IMR-90 (cell line): Measurements from ENCODE around the gene PACS1. TPM values are rescaled to one million over a fixed set of nuclear protein-coding genes. Genes with fewer than 3 reads are reported as not detected.

Source experiments
- ATAC-seq: fragments of 200-7000 bp; cut with Tn5 transposase; 2 replicates; pipeline ENCODE4 v1.9.1; 2020; ENCODE audit warnings: low read depth, mild to moderate bottlenecking, moderate library complexity
- BruUV-seq: library from RNA; stranded (reverse); fragments of 400-500 nt; replicated peaks from 2 replicates; lab custom pipeline; 2021; lab: Mats Ljungman, UMichigan
- CTCF ChIA-PET: fragments of 300-600 bp; formaldehyde crosslinking; extraction: SDS; loops from one replicate; lab custom pipeline; 2021; ENCODE audit warnings: antibody characterized with exemption; lab: Yijun Ruan, JAX
- POLR2A ChIA-PET: fragments of 300-600 bp; sonication (Branson Sonifier 250); formaldehyde crosslinking; loops from one replicate; lab custom pipeline; 2022; ENCODE audit warnings: antibody characterized with exemption; ENCODE audit not compliant: unreplicated experiment; lab: Charles Lee
- DNase-seq: peaks from one replicate; pipeline ENCODE4 v3.0.0; 2013
- H2AFZ ChIP-seq: replicated peaks from 2 replicates; pipeline ENCODE3; 2013; ENCODE audit warnings: low read length, mild to moderate bottlenecking; ENCODE audit not compliant: poor library complexity
- H2AK5ac ChIP-seq: 2 replicates; pipeline ENCODE4 v1.6.1; 2013; ENCODE audit warnings: low read depth, low read length, inconsistent platforms
- H2AK9ac ChIP-seq: replicated peaks from 2 replicates; pipeline ENCODE3; 2013; ENCODE audit warnings: mild to moderate bottlenecking, low read depth, low read length, moderate library complexity; ENCODE audit not compliant: poor library complexity
- H2BK120ac ChIP-seq: 2 replicates; pipeline ENCODE4 v1.6.1; 2013; ENCODE audit warnings: low read depth, low read length, inconsistent platforms
- H2BK15ac ChIP-seq: 3 replicates; pipeline ENCODE4 v1.6.1; 2013; ENCODE audit warnings: low read depth, low read length, inconsistent platforms
- H2BK20ac ChIP-seq: 2 replicates; pipeline ENCODE4 v1.6.1; 2013; ENCODE audit warnings: low read depth, mild to moderate bottlenecking, inconsistent platforms, low read length, moderate library complexity
- H2BK5ac ChIP-seq: 2 replicates; pipeline ENCODE4 v1.6.1; 2013; ENCODE audit warnings: mild to moderate bottlenecking, low read depth, low read length, inconsistent platforms; ENCODE audit not compliant: poor library complexity, severe bottlenecking
- H3K14ac ChIP-seq: replicated peaks from 2 replicates; pipeline ENCODE4 v1.6.1; 2013; ENCODE audit warnings: low read depth, low read length, inconsistent platforms
- H3K18ac ChIP-seq: 2 replicates; pipeline ENCODE4 v1.6.1; 2013; ENCODE audit warnings: low read depth, low read length, control low read depth
- H3K23ac ChIP-seq: 2 replicates; pipeline ENCODE4 v1.6.1; 2013; ENCODE audit warnings: low read depth, low read length, inconsistent platforms
- H3K27ac ChIP-seq: 2 replicates; pipeline ENCODE4 v1.5.1; 2013; ENCODE audit warnings: mild to moderate bottlenecking, control low read depth, low read length; ENCODE audit not compliant: insufficient read depth
- H3K27me3 ChIP-seq: 2 replicates; pipeline ENCODE4 v1.6.1; 2013; ENCODE audit warnings: low read length; ENCODE audit not compliant: control insufficient read depth, insufficient read depth
- H3K36me3 ChIP-seq: 2 replicates; pipeline ENCODE4 v1.6.1; 2013; ENCODE audit warnings: low read length, mixed read lengths; ENCODE audit not compliant: control insufficient read depth, insufficient read depth
- H3K4ac ChIP-seq: 2 replicates; pipeline ENCODE4 v1.6.1; 2013; ENCODE audit warnings: low read depth, low read length, inconsistent platforms
- H3K4me1 ChIP-seq: 2 replicates; pipeline ENCODE4 v1.6.1; 2013; ENCODE audit warnings: low read length, mixed read lengths; ENCODE audit not compliant: control insufficient read depth, insufficient read depth
- H3K4me2 ChIP-seq: 2 replicates; pipeline ENCODE4 v1.6.1; 2013; ENCODE audit warnings: low read depth, mild to moderate bottlenecking, control low read depth, low read length, moderate library complexity
- H3K4me3 ChIP-seq: 2 replicates; pipeline ENCODE4 v1.5.1; 2013; ENCODE audit warnings: low read depth, mild to moderate bottlenecking, control low read depth, low read length, moderate library complexity; ENCODE audit not compliant: insufficient read depth
- H3K56ac ChIP-seq: 2 replicates; pipeline ENCODE4 v1.6.1; 2013; ENCODE audit warnings: low read length, inconsistent platforms; ENCODE audit not compliant: insufficient read depth; ENCODE audit errors: extremely low read depth
- H3K79me1 ChIP-seq, 2 experiments: 2 replicates each; pipeline ENCODE4 v1.6.1; 2013; ENCODE audit warnings: low read length in 2 of 2, inconsistent platforms in 1 of 2, low read depth in 1 of 2
- H3K9ac ChIP-seq: 2 replicates; pipeline ENCODE4 v1.6.1; 2013; ENCODE audit warnings: low read depth, low read length, control low read depth
- H3K9me1 ChIP-seq: 2 replicates; pipeline ENCODE4 v1.6.1; 2013; ENCODE audit warnings: low read length, inconsistent platforms; ENCODE audit not compliant: insufficient read depth
- H3K9me3 ChIP-seq: 2 replicates; pipeline ENCODE4 v1.6.1; 2013; ENCODE audit warnings: low read length; ENCODE audit not compliant: control insufficient read depth, insufficient read depth
- H4K20me1 ChIP-seq: 2 replicates; pipeline ENCODE4 v1.6.1; 2013; ENCODE audit warnings: low read length, inconsistent platforms; ENCODE audit not compliant: insufficient read depth
- H4K5ac ChIP-seq: 2 replicates; pipeline ENCODE4 v1.6.1; 2013; ENCODE audit warnings: mild to moderate bottlenecking, low read depth, low read length, control low read depth
- H4K8ac ChIP-seq, 2 experiments: 2 replicates each; pipeline ENCODE4 v1.6.1; 2013; ENCODE audit warnings: low read depth in 2 of 2, low read length in 2 of 2, control low read depth in 1 of 2, inconsistent platforms in 1 of 2
- H4K91ac ChIP-seq: 2 replicates; pipeline ENCODE4 v1.6.1; 2013; ENCODE audit warnings: low read depth, low read length, inconsistent platforms; ENCODE audit not compliant: insufficient read depth
- BHLHE40 ChIP-seq: fragments of 150-350 bp; IDR thresholded peaks from 2 replicates; pipeline ENCODE4 v1.6.1; 2016; ENCODE audit warnings: mild to moderate bottlenecking, low read depth, low read length
- CHD1 ChIP-seq: IDR thresholded peaks from 2 replicates; pipeline ENCODE4 v1.6.1; 2012; ENCODE audit warnings: low read depth, low read length, improper control_type of control experiment
- CTCF ChIP-seq: conservative IDR thresholded peaks from 2 replicates; pipeline ENCODE4 v1.5.1; 2012; ENCODE audit warnings: mild to moderate bottlenecking, low read depth, low read length, improper control_type of control experiment
- ELK1 ChIP-seq: fragments of 150-350 bp; IDR thresholded peaks from 2 replicates; pipeline ENCODE4 v1.6.1; 2016; ENCODE audit warnings: low read depth, mild to moderate bottlenecking, low read length, moderate library complexity, borderline replicate concordance
- FOS ChIP-seq: fragments of 150-350 bp; IDR thresholded peaks from 2 replicates; pipeline ENCODE4 v1.6.1; 2016; ENCODE audit warnings: low read depth, low read length
- MAFK ChIP-seq: IDR thresholded peaks from 2 replicates; pipeline ENCODE4 v1.6.1; 2012; ENCODE audit warnings: low read depth, low read length, improper control_type of control experiment
- MAZ ChIP-seq: IDR thresholded peaks from 2 replicates; pipeline ENCODE4 v1.6.1; 2012; ENCODE audit warnings: low read depth, mild to moderate bottlenecking, low read length, improper control_type of control experiment, moderate library complexity, borderline replicate concordance
- MXI1 ChIP-seq: IDR thresholded peaks from 2 replicates; pipeline ENCODE4 v1.6.1; 2012; ENCODE audit warnings: low read depth, mild to moderate bottlenecking, low read length, moderate library complexity, borderline replicate concordance
- NFE2L2 ChIP-seq: fragments of 150-350 bp; IDR thresholded peaks from 2 replicates; pipeline ENCODE4 v1.6.1; 2016; ENCODE audit warnings: low read depth, mild to moderate bottlenecking, low read length
- POLR2A ChIP-seq: IDR thresholded peaks from 2 replicates; pipeline ENCODE4 v1.6.1; 2012; ENCODE audit warnings: mild to moderate bottlenecking, low read depth, low read length
- RAD21 ChIP-seq: IDR thresholded peaks from 2 replicates; pipeline ENCODE4 v1.6.1; 2012; ENCODE audit warnings: low read length, improper control_type of control experiment
- RCOR1 ChIP-seq: IDR thresholded peaks from 2 replicates; pipeline ENCODE4 v1.6.1; 2012; ENCODE audit warnings: mild to moderate bottlenecking, low read length, improper control_type of control experiment; ENCODE audit not compliant: insufficient replicate concordance
- RFX5 ChIP-seq: IDR thresholded peaks from 2 replicates; pipeline ENCODE4 v1.8.0; 2012; ENCODE audit warnings: low read depth, mild to moderate bottlenecking, low read length, moderate library complexity
- SMC3 ChIP-seq: fragments of 150-350 bp; IDR thresholded peaks from 2 replicates; pipeline ENCODE4 v1.6.1; 2016; ENCODE audit warnings: low read depth, mild to moderate bottlenecking, antibody characterized with exemption, low read length, moderate library complexity
- WGBS, 2 experiments: methylation state at CpG; one replicate each; pipeline versions ENCODE4 v1.1.5 to v1.1.7; 2013; ENCODE audit warnings: missing lambda C conversion rate in 2 of 2; ENCODE audit not compliant: insufficient read length in 1 of 2; ENCODE audit errors: extremely low coverage in 2 of 2; 5-methylcytosine and 5-hydroxymethylcytosine counted together
- dilution Hi-C: fragments of 300-500 bp; cut with HindIII; formaldehyde crosslinking; loops from one replicate; pipeline ENCODE4 v1.14.3; 2018; ENCODE audit warnings: low sequenced_read_pairs; ENCODE audit not compliant: unreplicated experiment
- in situ Hi-C: fragments of 300-500 bp; cut with MboI; formaldehyde crosslinking; loops from 3 replicates; pipeline ENCODE4 v1.14.3; 2019; ENCODE audit warnings: low sequenced_read_pairs, inconsistent platforms, mixed read lengths
- intact Hi-C: fragments of 100-400 bp; cut with micrococcal nuclease; formaldehyde crosslinking; loops from 2 replicates; pipeline ENCODE4 v1.10.0; 2022
- polyA plus RNA-seq, 3 experiments: library from polyadenylated mRNA; depleted of rRNA; stranded (reverse); fragments of >200 nt; gene quantifications; 2 replicates each; pipeline ENCODE4 v1.2.3, GENCODE V29; 2012; ENCODE audit warnings: low replicate concordance in 1 of 3
- total RNA-seq: library from RNA; depleted of rRNA; stranded (reverse); fragments of >200 nt; gene quantifications from 2 replicates; pipeline ENCODE4 v1.2.3, GENCODE V29; 2012

Gene PACS1
- total and polyA plus RNA-seq, 2 of the 4 experiments (the other 2 are of a cell fraction), result 7.3 to 32.0 TPM

GRCh38 chr11:66285250-66285947 lies 215.3 kb downstream of the PACS1 start:
- Histone ChIP-seq H4K91ac (no peak overlapping the region), H3K9ac (no peak overlapping the region), H4K8ac (no peak overlapping the region), H3K56ac (no peak overlapping the region), H3K27me3 (no peaks in the 10 kb centered on the region), H3K23ac (no peak overlapping the region), H3K36me3 (peaks cover 16% of the 10 kb centered on the region; the same call in 1 of the 2 replicates), H3K9me1 (peaks cover 23% of the 10 kb centered on the region), H3K4ac (no peak overlapping the region), H3K9me3 (no peaks in the 10 kb centered on the region), H2AK5ac (no peak overlapping the region), H2BK5ac (no peak overlapping the region), H3K4me1 (peaks cover 13% of the 10 kb centered on the region), H4K5ac (no peak overlapping the region), H3K4me3 (no peak overlapping the region), H3K79me1 (peaks cover 15 to 46% of the 10 kb centered on the region in 2 experiments; a peak in 3 of 4 replicates), H2AFZ (no peak overlapping the region), H2BK120ac (no peak overlapping the region), H3K14ac (no peak overlapping the region), H3K18ac (no peak overlapping the region), H4K20me1 (peaks cover 39% of the 10 kb centered on the region), H2BK20ac (no peak overlapping the region), H3K4me2 (no peak overlapping the region), H2AK9ac (no peak overlapping the region), H2BK15ac (no peak overlapping the region), H3K27ac (no peak overlapping the region)
- in situ Hi-C loops (no loop called here), intact Hi-C loops (no loop called here), dilution Hi-C loops (no loop called here)
- no TSS peak for BruUV-seq
- ATAC-seq (no peak), DNase-seq (no peak)
- CTCF ChIA-PET, result no interaction called here
- WGBS, 2 experiments, result 93% methylated on average over 4 of the region's 13 CpGs; no CpG with 5 or more reads in 1 of the 2 experiments
- POLR2A ChIA-PET, result no interaction called here
- TF ChIP-seq BHLHE40 (no peak), NFE2L2 (no peak), RCOR1 (no peak), CHD1 (no peak), MAFK (no peak), POLR2A (no peak), MXI1 (no peak), RAD21 (no peak), SMC3 (no peak), RFX5 (no peak), FOS (no peak), ELK1 (no peak), CTCF (no peak), MAZ (no peak)
